HUDEP-2 (cell line): ENCODE results near the gene DAAM1.
A peak's percentile ranks its signal among the peaks of the same experiment; 100 is the strongest.

Experiments
- DNase-seq, 76 experiments: peaks; one replicate each; lab custom pipeline; 2025; ENCODE audit not compliant: unreplicated experiment in 76 of 76; lab: John Stamatoyannopoulos, UW

DAAM1 gene

GRCh38 chr14:59281609-59282377 lies 93.3 kb downstream of the DAAM1 start:
- no peak for DNase-seq

- no peak for DNase-seq
Observed at GRCh38 chr14:59282378-59282765, 93.9 kb downstream of the DAAM1 start.

- no peak for DNase-seq
Observed at GRCh38 chr14:59283361-59283760, 94.9 kb downstream of the DAAM1 start.

GRCh38 chr14:59284059-59284458 lies 95.6 kb downstream of the DAAM1 start:
- no peak for DNase-seq

- DNase-seq, result no peak
Observed at GRCh38 chr14:59292028-59292427, 103.6 kb downstream of the DAAM1 start.

- DNase-seq, result no peak
Observed at GRCh38 chr14:59292921-59293534, 104.6 kb downstream of the DAAM1 start.

- DNase-seq, result no peak
Observed at GRCh38 chr14:59293935-59294661, 105.6 kb downstream of the DAAM1 start.

GRCh38 chr14:59294662-59294992 lies 106.2 kb downstream of the DAAM1 start:
- DNase-seq, result no peak

GRCh38 chr14:59295951-59296350 lies 107.5 kb downstream of the DAAM1 start:
- DNase-seq, result peak in 1 of 76 experiments; percentile 20

- no peak for DNase-seq
Observed at GRCh38 chr14:59296508-59296907, 108.0 kb downstream of the DAAM1 start.

- DNase-seq, result no peak
Observed at GRCh38 chr14:59297071-59297776, 108.8 kb downstream of the DAAM1 start.

- DNase-seq, result no peak
Observed at GRCh38 chr14:59299731-59300130, 111.3 kb downstream of the DAAM1 start.

GRCh38 chr14:59301354-59301753 lies 112.9 kb downstream of the DAAM1 start:
- no peak for DNase-seq

- no peak for DNase-seq
Observed at GRCh38 chr14:59302313-59302712, 113.8 kb downstream of the DAAM1 start.

- no peak for DNase-seq
Observed at GRCh38 chr14:59303216-59303615, 114.7 kb downstream of the DAAM1 start.

- no peak for DNase-seq
Observed at GRCh38 chr14:59305231-59305630, 116.8 kb downstream of the DAAM1 start.

- no peak for DNase-seq
Observed at GRCh38 chr14:59305836-59306555, 117.5 kb downstream of the DAAM1 start.

- DNase-seq, result no peak
Observed at GRCh38 chr14:59306775-59307174, 118.3 kb downstream of the DAAM1 start.

GRCh38 chr14:59308086-59308485 lies 119.6 kb downstream of the DAAM1 start:
- no peak for DNase-seq

- no peak for DNase-seq
Observed at GRCh38 chr14:59308673-59309072, 120.2 kb downstream of the DAAM1 start.
